ENCODE measurements around the gene BCL11B.
"Not testable (repeated sequence)": the region's sequence is repeated elsewhere in the genome, so short reads cannot be mapped to it uniquely, and the experiment has no call there.

BCL11B gene

DNA sequence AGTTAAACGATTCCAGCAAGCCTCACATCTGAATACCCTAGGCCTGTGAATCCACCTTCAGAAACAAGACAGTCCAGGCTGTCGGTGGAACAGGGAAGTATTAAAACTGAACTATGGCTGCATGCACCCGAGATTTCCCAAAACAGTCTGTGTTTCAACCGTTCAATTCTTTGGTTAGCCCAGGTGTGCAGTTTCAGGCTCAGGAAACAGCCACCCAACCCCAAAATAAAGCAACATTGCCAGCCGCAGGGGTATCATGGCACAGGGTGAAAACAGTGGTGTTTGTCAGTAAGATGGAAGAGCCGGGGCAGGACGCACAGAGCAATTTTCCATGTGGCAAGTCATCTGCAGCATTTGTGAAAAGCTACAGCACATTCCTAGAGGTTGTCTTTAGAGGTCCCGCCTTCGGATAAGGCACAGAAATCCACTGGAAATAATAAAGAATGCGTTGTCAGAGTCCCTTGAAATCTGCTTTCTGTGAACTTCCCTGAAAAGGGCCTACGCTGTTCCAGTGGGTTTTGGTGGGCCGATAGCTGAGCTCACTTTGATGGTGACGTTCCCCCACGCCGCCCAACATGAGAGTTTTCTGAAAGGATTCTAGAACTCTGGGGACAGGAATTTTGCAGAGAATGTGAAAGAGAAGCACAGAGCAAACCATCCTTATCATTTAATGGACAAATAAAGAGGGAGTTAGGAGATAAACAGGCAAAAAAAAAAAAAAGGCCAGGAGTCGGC is 84.9 kb downstream of the BCL11B start:
- TF ChIP-seq CTCF (IDR thresholded peaks at IDR 0.05; ENCODE audit: extremely low read depth, missing control alignments): no peak
- DNase-seq (ENCODE audit: low spot score): no peak

DNA sequence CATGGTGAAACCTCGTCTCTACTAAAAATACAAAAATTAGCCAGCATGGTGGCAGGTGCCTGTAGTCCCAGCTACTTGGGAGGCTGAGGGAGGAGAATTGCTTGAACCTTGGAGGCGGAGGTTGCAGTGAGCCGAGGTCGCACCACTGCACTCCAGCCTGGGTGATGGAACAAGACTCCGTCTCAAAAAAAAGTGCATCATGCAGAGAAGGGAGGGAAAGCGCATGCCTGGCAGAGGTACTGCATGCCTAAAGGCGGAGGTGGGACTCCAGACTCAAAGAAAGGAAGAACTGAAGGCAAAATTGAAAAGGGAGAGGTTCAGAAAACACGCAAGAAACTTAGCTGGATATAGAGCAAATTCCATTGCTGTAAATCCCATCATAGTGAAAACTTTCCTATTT is 85.7 kb downstream of the BCL11B start:
- not testable (repeated sequence) for DNase-seq (ENCODE audit: low spot score)

- DNase-seq (ENCODE audit: low spot score): no peak
Measured at GRCh38 chr14:99185436-99186068, 86.4 kb downstream of the BCL11B start.

GRCh38 chr14:99183716-99184115 is 88.3 kb downstream of the BCL11B start:
- no peak for TF ChIP-seq CTCF (IDR thresholded peaks at IDR 0.05; ENCODE audit: extremely low read depth, missing control alignments)
- no peak for DNase-seq (ENCODE audit: low spot score)

More at GRCh38 chr14:99185436-99186068, 86.4 kb downstream of the BCL11B start:
- no peak for TF ChIP-seq CTCF (IDR thresholded peaks at IDR 0.05; ENCODE audit: extremely low read depth, missing control alignments)

DNA sequence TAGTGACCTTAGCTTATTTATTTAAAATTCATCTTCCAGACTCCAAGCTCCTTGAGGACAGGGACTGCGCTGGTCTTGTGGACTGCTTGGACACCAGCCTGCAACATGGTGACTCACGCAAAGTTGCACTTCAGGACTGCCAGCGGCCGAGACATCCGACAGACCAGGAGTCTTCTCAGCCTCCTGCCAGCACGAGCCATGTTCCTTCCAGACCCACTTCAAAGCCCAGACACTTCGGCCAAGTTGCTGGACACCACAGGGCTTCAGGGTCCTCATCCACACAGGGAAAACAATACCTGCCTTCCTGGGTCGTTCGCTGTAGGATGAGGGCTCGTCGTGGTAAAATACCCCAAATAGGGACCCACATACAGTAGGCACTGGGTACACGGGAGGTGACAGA is 88.7 kb downstream of the BCL11B start:
- DNase-seq (ENCODE audit: low spot score): no peak
- no peak for TF ChIP-seq CTCF (IDR thresholded peaks at IDR 0.05; ENCODE audit: extremely low read depth, missing control alignments)

- no peak for TF ChIP-seq CTCF (IDR thresholded peaks at IDR 0.05; ENCODE audit: extremely low read depth, missing control alignments)
- DNase-seq (ENCODE audit: low spot score): no peak
Measured at GRCh38 chr14:99182548-99183250, 89.3 kb downstream of the BCL11B start.

DNA sequence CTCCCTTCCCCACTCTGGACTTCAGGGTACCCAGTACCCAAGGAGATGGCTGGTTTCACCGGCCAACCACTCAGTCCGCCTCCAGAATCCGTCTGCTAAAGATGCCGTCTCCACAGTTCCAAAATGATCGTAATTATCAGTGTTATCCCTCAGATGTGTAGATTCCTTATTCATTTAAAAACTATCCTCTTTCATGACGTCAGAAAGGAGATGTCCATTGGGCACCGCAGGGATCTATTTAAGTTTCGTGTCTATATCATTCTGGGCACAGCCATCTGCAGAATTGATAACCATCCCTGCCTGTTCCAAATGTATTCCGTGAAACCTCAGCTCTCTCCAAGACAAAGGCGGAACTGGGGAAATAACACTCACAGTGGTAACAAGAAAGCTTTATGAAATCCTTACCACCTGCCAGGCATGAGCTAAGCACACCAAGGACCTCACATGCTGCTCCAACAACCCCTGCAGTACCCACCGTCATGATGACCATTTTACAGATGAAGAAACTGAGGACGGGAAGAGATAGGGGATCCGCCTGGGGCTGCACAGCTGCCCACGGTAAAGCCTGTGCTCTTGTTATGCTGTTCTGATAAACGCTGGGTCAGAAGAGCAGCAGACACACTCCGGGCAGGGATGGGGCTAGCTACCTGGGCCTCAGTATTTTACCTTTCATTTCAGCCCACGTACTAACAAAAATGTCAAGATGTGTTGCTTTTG is 90.0 kb downstream of the BCL11B start:
- no peak for TF ChIP-seq CTCF (IDR thresholded peaks at IDR 0.05; ENCODE audit: extremely low read depth, missing control alignments)
- DNase-seq (ENCODE audit: low spot score): no peak

All from GM20000 (cell line).